Measurements from ENCODE around the gene FSTL5. TPM values are rescaled to one million over a fixed set of nuclear protein-coding genes. Genes with fewer than 3 reads are reported as not detected.

FSTL5 gene
- total RNA-seq, 2 donors from 2014 or later, result 0.13 TPM; not detected in 1

DNA sequence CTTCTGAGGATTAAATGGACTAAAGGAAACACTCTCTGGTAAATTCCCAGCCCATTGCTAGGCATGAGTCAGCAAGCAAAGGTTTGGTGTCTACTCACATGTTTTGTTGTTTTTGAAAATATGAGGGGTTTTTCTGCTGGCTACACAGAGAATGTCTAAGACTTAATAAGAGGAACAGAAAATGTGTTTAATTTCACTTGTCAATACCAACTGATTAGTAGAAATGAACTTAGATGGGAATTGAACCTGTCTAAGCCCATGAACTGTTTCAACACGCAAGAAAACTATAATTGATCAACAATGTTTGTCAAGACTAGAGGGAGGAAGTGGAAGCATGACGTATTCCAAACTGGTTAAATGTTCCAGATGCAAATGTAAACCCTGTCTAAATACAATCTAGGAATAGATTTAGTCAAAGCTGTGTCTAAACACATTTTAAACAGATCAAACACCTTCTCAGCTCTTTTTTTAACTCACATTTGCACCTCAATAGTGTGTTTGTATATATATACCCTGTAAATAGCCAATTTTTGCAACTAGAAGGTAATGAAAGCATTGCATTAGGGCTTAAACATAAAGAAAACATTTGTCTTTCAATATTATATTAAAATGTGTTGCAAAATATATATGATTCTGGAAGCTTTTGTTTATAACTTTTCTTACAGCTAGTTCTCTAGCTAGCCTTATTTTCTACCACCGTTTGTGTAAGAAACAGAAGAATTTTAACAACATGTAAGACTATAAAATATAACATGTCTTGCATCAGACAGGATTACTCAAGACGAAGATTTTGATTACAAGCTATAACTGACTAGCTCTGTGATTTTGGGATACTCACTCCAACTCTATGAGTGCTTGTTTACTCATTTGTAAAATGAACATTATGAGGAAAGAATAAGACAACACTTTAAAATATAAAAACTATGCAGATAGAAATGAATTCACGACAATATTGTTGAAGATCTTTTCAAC is 607.8 kb downstream of the FSTL5 start:
- Histone ChIP-seq H3K4me3 (no peak overlapping the region), H3K27me3 (no peaks in the 10 kb centered on the region), H3K36me3 (no peaks in the 10 kb centered on the region), H3K9ac (ENCODE audit: low read depth in 2 of 2, low read length in 2 of 2) (no peak overlapping the region), H3K4me1 (no peaks in the 10 kb centered on the region), H3K27ac (no peak overlapping the region), H3K9me3 (no peaks in the 10 kb centered on the region)
- TF ChIP-seq, protein P1, sequence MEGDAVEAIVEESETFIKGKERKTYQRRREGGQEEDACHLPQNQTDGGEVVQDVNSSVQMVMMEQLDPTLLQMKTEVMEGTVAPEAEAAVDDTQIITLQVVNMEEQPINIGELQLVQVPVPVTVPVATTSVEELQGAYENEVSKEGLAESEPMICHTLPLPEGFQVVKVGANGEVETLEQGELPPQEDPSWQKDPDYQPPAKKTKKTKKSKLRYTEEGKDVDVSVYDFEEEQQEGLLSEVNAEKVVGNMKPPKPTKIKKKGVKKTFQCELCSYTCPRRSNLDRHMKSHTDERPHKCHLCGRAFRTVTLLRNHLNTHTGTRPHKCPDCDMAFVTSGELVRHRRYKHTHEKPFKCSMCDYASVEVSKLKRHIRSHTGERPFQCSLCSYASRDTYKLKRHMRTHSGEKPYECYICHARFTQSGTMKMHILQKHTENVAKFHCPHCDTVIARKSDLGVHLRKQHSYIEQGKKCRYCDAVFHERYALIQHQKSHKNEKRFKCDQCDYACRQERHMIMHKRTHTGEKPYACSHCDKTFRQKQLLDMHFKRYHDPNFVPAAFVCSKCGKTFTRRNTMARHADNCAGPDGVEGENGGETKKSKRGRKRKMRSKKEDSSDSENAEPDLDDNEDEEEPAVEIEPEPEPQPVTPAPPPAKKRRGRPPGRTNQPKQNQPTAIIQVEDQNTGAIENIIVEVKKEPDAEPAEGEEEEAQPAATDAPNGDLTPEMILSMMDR (IDR thresholded peaks at IDR 0.05), result no peak
- intact Hi-C loops (cut with DNase I), result no loop called here
- DNase-seq, result no peak

- no peak overlapping the region for H3K9ac ChIP-seq (ENCODE audit: low read depth in 2 of 2, low read length in 2 of 2)
- no peak overlapping the region for H3K27ac ChIP-seq
- H3K9me3 ChIP-seq, result no peaks in the 10 kb centered on the region
- TF ChIP-seq, protein P1 (IDR thresholded peaks at IDR 0.05), result no peak
- H3K36me3 ChIP-seq, result no peaks in the 10 kb centered on the region
- DNase-seq, result no peak
- H3K27me3 ChIP-seq, result no peaks in the 10 kb centered on the region
- intact Hi-C loops (cut with DNase I), result no loop called here
- H3K4me1 ChIP-seq, result no peaks in the 10 kb centered on the region
- no peak overlapping the region for H3K4me3 ChIP-seq
Observed at GRCh38 chr4:161554372-161554990, 609.3 kb downstream of the FSTL5 start.

DNA sequence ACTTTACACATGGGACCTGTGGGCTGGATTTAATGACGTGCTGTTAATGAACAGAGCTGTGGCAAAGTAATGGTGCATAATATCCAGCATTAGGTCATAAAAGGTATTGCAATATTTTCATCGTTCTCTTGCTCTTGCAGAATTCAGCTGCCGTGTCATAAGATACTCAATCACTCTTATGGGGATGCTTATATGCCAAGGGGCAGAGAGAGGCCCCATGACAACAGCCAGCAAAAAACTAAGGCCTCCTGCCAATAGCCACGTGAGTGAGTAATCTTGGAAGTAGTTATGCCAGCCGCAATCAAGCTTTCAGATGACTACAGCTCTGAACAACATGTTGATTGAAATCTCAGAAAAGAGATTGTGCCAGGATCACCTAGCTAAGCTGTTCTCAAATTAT is 616.9 kb downstream of the FSTL5 start:
- Histone ChIP-seq H3K4me3 (no peak overlapping the region), H3K27ac (no peak overlapping the region), H3K27me3 (no peaks in the 10 kb centered on the region), H3K4me1 (no peaks in the 10 kb centered on the region), H3K9me3 (no peaks in the 10 kb centered on the region), H3K36me3 (no peaks in the 10 kb centered on the region), H3K9ac (ENCODE audit: low read depth in 2 of 2, low read length in 2 of 2) (no peak overlapping the region)
- no peak for DNase-seq
- TF ChIP-seq, protein P1 (IDR thresholded peaks at IDR 0.05), result no peak
- intact Hi-C loops (cut with DNase I), result no loop called here

GRCh38 chr4:161540265-161540664 is 623.5 kb downstream of the FSTL5 start:
- TF ChIP-seq, protein P1 (IDR thresholded peaks at IDR 0.05), result no peak
- no peak for DNase-seq
- no peaks in the 10 kb centered on the region for H3K4me1 ChIP-seq
- intact Hi-C loops (cut with DNase I), result no loop called here
- no peak overlapping the region for H3K27ac ChIP-seq
- no peak overlapping the region for H3K9ac ChIP-seq (ENCODE audit: low read depth in 2 of 2, low read length in 2 of 2)
- no peaks in the 10 kb centered on the region for H3K9me3 ChIP-seq
- no peak overlapping the region for H3K4me3 ChIP-seq
- H3K27me3 ChIP-seq, result no peaks in the 10 kb centered on the region
- H3K36me3 ChIP-seq, result no peaks in the 10 kb centered on the region

GRCh38 chr4:161538941-161539340 is 624.9 kb downstream of the FSTL5 start:
- H3K27ac ChIP-seq, result no peak overlapping the region
- no peak for DNase-seq
- intact Hi-C loops (cut with DNase I), result no loop called here
- H3K4me1 ChIP-seq, result no peaks in the 10 kb centered on the region
- no peak overlapping the region for H3K9ac ChIP-seq (ENCODE audit: low read depth in 2 of 2, low read length in 2 of 2)
- H3K36me3 ChIP-seq, result no peaks in the 10 kb centered on the region
- no peaks in the 10 kb centered on the region for H3K9me3 ChIP-seq
- no peaks in the 10 kb centered on the region for H3K27me3 ChIP-seq
- TF ChIP-seq, protein P1 (IDR thresholded peaks at IDR 0.05), result no peak
- H3K4me3 ChIP-seq, result no peak overlapping the region
